GM21825 (cell line): ENCODE data around the gene R3HDM4.
"Not testable (repeated sequence)": the region's sequence is repeated elsewhere in the genome, so short reads cannot be mapped to it uniquely, and the experiment has no call there.

Experiments
- ATAC-seq: cut with Tn5 transposase; IDR thresholded peaks from one replicate; pipeline ENCODE4 v1.9.1; 2021; ENCODE audit warnings: mild to moderate bottlenecking, moderate library complexity; ENCODE audit not compliant: unreplicated experiment

Gene R3HDM4

GRCh38 chr19:913080-913748 lies at the start of gene R3HDM4:
R3HDM4 (minus strand) TSS chr19:913219; CDS start chr19:913157, 62 bp downstream.
- ATAC-seq: peak; percentile 40

GRCh38 chr19:961866-962620 lies 49.0 kb upstream of the R3HDM4 start:
- ATAC-seq: no peak

GRCh38 chr19:960601-960938 lies 47.6 kb upstream of the R3HDM4 start:
- no peak for ATAC-seq

DNA sequence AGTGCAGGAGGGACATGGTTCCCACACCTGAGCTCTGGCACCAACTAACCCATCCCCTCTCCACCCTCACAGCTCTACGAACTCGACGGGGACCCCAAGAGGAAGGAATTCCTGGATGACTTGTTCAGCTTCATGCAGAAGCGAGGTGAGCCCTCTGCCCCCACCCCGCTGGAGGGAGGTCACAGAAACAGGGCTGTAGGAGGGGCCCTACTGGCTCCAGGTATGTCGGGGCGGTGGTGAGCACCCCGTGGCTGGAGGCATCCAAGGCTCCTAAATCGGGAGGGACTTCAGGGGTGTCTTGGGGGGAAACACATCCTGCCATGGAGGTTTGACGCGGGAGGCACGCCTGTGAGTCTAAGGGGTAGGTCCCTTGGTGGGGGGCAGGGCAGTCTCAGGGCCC lies 47.0 kb upstream of the R3HDM4 start:
- no peak for ATAC-seq

DNA sequence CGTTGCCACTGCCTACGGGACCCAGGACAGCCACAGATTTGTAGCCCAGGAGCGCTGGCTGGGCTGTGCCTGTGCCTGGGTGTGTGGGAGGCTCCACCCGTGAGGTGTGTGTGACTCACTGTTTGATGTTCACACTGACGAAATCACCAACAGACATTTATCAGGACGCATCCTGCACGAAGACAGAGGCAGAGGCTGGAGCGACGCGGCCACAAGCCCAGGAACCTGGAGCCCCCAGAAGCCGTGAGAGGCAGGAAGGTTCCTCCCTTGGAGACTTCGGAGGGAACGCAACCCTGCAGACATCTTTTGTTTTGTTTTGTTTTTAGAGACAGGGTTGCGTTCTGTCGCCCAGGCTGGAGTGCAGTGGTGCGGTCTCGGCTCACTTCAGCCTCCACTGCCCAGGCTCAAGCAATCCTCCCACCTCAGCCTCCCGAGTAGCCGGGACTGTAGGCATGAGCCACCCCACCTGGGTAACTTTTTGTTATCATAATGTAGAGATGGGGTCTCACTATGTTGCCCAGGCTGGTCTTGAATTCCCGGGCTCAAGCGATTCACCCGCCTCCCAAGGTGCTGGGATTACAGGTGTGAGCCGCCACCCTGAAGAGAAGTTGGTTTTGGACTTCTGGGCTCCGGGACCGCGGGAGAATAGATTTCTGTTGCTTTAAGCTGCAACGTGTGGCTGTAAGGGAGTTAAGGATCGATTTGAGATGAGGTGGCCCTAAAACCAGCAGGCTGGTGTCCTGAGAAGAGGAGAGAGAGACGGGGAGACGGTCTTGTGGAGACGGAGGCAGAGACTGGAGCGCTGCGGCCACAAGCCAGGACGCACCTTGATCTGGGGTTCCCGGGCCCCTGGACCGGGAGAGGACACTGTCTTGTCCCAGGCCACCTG lies 46.2 kb upstream of the R3HDM4 start:
- no peak for ATAC-seq

GRCh38 chr19:957578-957977 lies 44.6 kb upstream of the R3HDM4 start:
- not testable (repeated sequence) for ATAC-seq

- no peak for ATAC-seq
Measured at GRCh38 chr19:956766-957440, 43.9 kb upstream of the R3HDM4 start.

DNA sequence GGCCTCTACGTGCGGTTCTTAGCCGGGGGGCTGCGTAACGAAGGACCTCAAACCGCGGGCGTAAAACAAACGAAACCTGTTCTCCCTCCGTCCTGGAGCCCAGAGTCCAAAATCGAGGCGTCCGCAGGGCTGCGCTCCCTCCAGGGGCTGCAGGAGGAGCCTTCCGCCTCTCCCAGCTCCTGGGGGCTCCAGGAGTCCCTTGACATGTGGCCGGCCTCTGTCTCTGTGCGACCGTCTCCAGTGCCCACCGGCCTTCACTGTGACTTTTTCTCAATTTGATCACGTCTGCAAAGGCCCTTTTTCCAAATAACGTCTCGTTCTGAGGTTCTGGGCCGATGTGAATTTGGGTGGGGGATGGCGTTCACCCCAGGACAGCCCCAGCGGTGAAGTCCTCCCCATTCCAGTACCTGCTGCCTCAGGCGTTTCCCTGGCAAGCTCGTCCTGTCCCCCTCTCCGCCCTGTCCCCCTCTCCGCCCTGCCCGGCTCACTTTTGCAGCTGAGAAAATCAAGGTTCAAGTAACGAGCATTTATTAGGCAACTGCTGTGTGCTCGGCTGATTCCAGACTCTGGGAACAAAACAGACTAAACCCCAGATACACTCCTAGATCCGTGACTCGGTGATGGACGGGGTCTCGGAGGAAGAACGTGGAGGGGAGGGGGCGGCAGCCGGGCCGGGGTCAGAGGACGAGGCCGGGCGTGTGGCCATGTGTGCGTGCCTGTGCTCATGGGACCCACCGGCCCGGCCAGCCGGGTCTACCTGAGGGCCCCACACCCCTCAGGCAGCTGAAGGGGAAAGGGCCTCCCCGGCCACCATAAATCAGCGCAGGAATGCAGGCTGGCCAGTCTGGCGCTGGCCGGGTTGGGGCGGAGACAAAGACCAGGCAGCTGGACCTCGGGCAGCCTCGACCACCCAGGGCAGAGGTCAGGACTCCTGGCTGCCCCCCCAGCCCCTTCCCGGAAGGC lies 43.1 kb upstream of the R3HDM4 start:
- no peak for ATAC-seq

GRCh38 chr19:954672-955494 lies 41.9 kb upstream of the R3HDM4 start:
- ATAC-seq: peak; percentile 37

DNA sequence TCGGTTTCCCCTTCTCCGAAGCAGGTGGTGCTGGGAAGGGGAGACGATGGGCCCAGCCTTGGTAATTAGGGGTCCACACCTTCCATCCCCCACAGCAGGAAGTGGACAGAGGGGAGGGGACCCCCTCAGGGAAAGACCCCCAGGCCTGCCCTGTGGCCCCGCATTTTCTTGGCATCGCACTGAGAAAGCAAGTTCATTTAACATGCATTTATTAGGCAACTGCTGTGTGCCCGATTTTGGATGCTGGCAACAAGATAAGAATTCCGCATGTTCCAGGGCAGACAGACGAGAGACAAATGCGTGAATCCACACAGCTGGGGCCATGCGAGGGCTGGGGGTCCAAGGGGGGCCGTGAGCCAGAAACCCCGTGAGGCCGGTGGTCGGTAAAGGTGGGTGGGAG lies 41.3 kb upstream of the R3HDM4 start:
- no peak for ATAC-seq

GRCh38 chr19:953445-954271 lies 40.6 kb upstream of the R3HDM4 start:
- ATAC-seq: no peak

DNA sequence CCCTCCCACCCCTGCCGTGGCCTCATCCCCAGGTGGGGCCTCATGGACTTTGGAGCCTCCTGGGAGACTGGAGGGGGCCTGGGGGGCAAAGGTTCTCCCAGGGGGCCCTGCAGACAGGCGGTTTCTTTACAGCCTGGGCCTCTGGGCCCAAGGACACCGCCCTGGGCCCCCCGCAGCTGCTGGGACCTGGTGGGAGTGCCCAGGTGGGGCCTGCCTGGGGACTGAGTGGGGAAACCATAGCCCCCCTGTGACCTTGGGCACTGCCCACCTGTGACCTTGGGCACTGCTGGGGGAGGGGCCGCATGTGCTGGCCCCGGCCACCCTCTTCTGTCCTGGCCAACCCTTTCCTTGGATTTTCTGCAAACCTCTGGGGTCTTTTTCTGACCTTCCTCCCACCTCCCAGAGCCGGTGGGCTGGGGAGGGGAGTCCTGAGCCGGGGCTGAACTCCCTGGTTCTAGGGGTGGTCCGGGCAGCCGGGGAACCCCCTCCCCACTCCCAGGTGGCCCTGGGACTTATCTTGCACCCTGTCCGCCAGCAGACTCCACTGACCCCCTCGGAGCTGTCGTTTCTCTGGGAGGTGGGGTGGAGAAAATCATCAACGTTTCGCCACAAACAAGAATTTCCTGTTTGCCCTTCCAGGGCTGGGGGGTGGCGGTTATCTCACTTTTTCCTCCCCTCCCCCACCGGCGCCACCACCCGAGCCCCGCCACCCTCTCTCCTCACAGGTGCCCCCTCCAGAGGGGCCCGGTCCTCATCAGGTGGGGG lies 39.8 kb upstream of the R3HDM4 start:
- no peak for ATAC-seq

GRCh38 chr19:952049-952679 lies 39.1 kb upstream of the R3HDM4 start:
- no peak for ATAC-seq

DNA sequence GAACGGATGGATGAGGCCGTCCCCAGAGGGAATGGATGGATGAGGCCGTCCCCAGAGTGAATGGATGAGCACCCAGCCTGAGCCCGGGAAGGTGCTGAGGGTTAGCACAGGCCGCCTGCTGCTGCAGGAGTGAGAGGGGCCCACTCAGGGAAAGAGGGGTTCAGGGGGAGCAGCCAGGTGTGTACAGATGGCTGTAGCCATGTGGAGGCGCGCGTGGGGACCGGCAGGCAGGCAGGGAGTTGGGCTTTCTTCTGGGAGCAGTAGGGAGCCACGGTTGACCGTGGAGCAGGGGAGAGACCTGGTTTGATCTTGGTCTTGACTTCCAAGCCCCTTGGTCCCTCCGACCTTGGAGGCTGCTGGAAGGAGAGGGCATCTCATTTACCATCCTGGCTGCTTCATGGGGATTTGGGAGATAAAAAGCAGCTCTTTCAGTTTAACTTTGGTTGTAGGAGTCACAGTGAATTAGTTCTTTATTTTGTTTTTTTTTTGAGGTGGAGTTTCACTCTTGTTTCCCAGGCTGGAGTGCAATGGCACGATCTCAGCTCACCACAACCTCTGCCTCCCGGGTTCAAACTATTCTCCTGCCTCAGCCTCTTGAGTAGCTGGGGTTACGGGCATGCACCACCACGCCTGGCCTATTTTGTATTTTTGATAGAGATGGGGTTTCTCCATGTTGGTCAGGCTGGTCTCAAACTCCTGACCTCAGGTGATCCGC lies 37.5 kb upstream of the R3HDM4 start:
- ATAC-seq: no peak

GRCh38 chr19:948842-949496 lies 36.0 kb upstream of the R3HDM4 start:
- no peak for ATAC-seq
